Measurements from ENCODE around the gene PRRG4.
"Not testable (repeated sequence)": the region's sequence is repeated elsewhere in the genome, so short reads cannot be mapped to it uniquely, and the experiment has no call there.

PRRG4 gene

GRCh38 chr11:32884770-32885384 is 55.1 kb downstream of the PRRG4 start:
- ChIA-PET POLR2A (no interaction called here), CTCF (no interaction called here)
- DNase-seq (ENCODE audit: extremely low spot score) = no peak
- TF ChIP-seq SUZ12 (IDR thresholded peaks at IDR 0.05) (no peak), PKNOX1 (IDR thresholded peaks at IDR 0.05) (no peak), FOXA1 (IDR thresholded peaks at IDR 0.05) (no peak), FOXK2 (IDR thresholded peaks at IDR 0.05) (no peak), ARNT (IDR thresholded peaks at IDR 0.05) (no peak), FOXM1 (IDR thresholded peaks at IDR 0.05; ENCODE audit: borderline replicate concordance) (no peak), BHLHE40 (IDR thresholded peaks at IDR 0.05; ENCODE audit: borderline replicate concordance) (no peak), TARDBP (IDR thresholded peaks at IDR 0.05) (no peak), CTBP1 (IDR thresholded peaks at IDR 0.05; ENCODE audit: borderline replicate concordance) (no peak), SP1 (IDR thresholded peaks at IDR 0.05) (no peak), ELF4 (IDR thresholded peaks at IDR 0.05) (no peak), NFRKB (IDR thresholded peaks at IDR 0.05) (no peak), ZNF384 (IDR thresholded peaks at IDR 0.05) (no peak), L3MBTL2 (conservative IDR thresholded peaks at IDR 0.05) (no peak), HDGF (IDR thresholded peaks at IDR 0.05; ENCODE audit: borderline replicate concordance) (no peak), LEF1 (IDR thresholded peaks at IDR 0.05; ENCODE audit: borderline replicate concordance) (no peak)

- ChIA-PET POLR2A (no interaction called here), CTCF (interaction anchor here (1.1 to 1.2 kb wide), 2 partner anchors 12 to 14 kb away, joined by 3 to 4 read pairs; no protein-coding TSS in a partner anchor)
- no peak for TF ChIP-seq NFRKB (IDR thresholded peaks at IDR 0.05)
- no peak for DNase-seq (ENCODE audit: extremely low spot score)
These were observed 55.8 kb downstream of the PRRG4 start for GRCh38 chr11:32885556-32885955.

- TF ChIP-seq FOXM1 (IDR thresholded peaks at IDR 0.05; ENCODE audit: borderline replicate concordance) (no peak), HDGF (IDR thresholded peaks at IDR 0.05; ENCODE audit: borderline replicate concordance) (no peak), NFRKB (IDR thresholded peaks at IDR 0.05) (no peak), FOXK2 (IDR thresholded peaks at IDR 0.05) (no peak), ARNT (IDR thresholded peaks at IDR 0.05) (no peak), PKNOX1 (IDR thresholded peaks at IDR 0.05) (no peak), SUZ12 (IDR thresholded peaks at IDR 0.05) (no peak), ZNF384 (IDR thresholded peaks at IDR 0.05) (no peak), BHLHE40 (IDR thresholded peaks at IDR 0.05; ENCODE audit: borderline replicate concordance) (no peak), CTBP1 (IDR thresholded peaks at IDR 0.05; ENCODE audit: borderline replicate concordance) (no peak), FOXA1 (IDR thresholded peaks at IDR 0.05) (no peak), LEF1 (IDR thresholded peaks at IDR 0.05; ENCODE audit: borderline replicate concordance) (no peak), L3MBTL2 (conservative IDR thresholded peaks at IDR 0.05) (no peak), SP1 (IDR thresholded peaks at IDR 0.05) (no peak), TARDBP (IDR thresholded peaks at IDR 0.05) (no peak), ELF4 (IDR thresholded peaks at IDR 0.05) (no peak)
- POLR2A ChIA-PET = no interaction called here
- DNase-seq (ENCODE audit: extremely low spot score) = no peak
- CTCF ChIA-PET = interaction anchor here (1.1 to 1.2 kb wide), 2 partner anchors 11 to 15 kb away, joined by 3 to 4 read pairs; no protein-coding TSS in a partner anchor
These were observed 56.5 kb downstream of the PRRG4 start for GRCh38 chr11:32886180-32886579.

- POLR2A ChIA-PET; DNase-seq (ENCODE audit: extremely low spot score); CTCF ChIA-PET: not testable (repeated sequence)
These were observed 58.1 kb downstream of the PRRG4 start for GRCh38 chr11:32887707-32888383.

- DNase-seq (ENCODE audit: extremely low spot score); POLR2A ChIA-PET; CTCF ChIA-PET: not testable (repeated sequence)
These were observed 58.6 kb downstream of the PRRG4 start for GRCh38 chr11:32888384-32888710.

GRCh38 chr11:32888805-32889204 is 59.1 kb downstream of the PRRG4 start:
- ChIA-PET CTCF (no interaction called here), POLR2A (no interaction called here)
- DNase-seq (ENCODE audit: extremely low spot score) = no peak
- TF ChIP-seq CTBP1 (IDR thresholded peaks at IDR 0.05; ENCODE audit: borderline replicate concordance) = no peak
- no peak for TF ChIP-seq TARDBP (IDR thresholded peaks at IDR 0.05)
- TF ChIP-seq HDGF (IDR thresholded peaks at IDR 0.05; ENCODE audit: borderline replicate concordance) = no peak
- TF ChIP-seq ELF4 (IDR thresholded peaks at IDR 0.05) = no peak
- no peak for TF ChIP-seq L3MBTL2 (conservative IDR thresholded peaks at IDR 0.05)
- no peak for TF ChIP-seq NFRKB (IDR thresholded peaks at IDR 0.05)
- TF ChIP-seq PKNOX1 (IDR thresholded peaks at IDR 0.05) = no peak
